GM12801 (cell line): ENCODE results near the gene KDM3B.

Source experiments
- CTCF ChIP-seq: IDR thresholded peaks from one replicate; pipeline ENCODE4 v1.5.1; 2011; ENCODE audit warnings: control low read depth; ENCODE audit not compliant: insufficient read length; ENCODE audit errors: extremely low read depth

The KDM3B gene

GRCh38 chr5:138369261-138369660, 16.8 kb downstream of the KDM3B start:
- no peak for TF ChIP-seq CTCF

GRCh38 chr5:138369706-138370105, 17.2 kb downstream of the KDM3B start:
- TF ChIP-seq CTCF, result no peak

GRCh38 chr5:138370537-138370936, 18.1 kb downstream of the KDM3B start:
- no peak for TF ChIP-seq CTCF

GRCh38 chr5:138371454-138371853, 19.0 kb downstream of the KDM3B start:
- TF ChIP-seq CTCF, result no peak

GRCh38 chr5:138372225-138372624, 19.7 kb downstream of the KDM3B start:
- TF ChIP-seq CTCF, result no peak

- no peak for TF ChIP-seq CTCF
Observed at GRCh38 chr5:138372653-138373052, 20.2 kb downstream of the KDM3B start.

GRCh38 chr5:138382347-138382746, 29.9 kb downstream of the KDM3B start:
- TF ChIP-seq CTCF, result no peak

GRCh38 chr5:138385660-138386059, 33.2 kb downstream of the KDM3B start:
- no peak for TF ChIP-seq CTCF
